DMS153 treated with DMSO at 0.1 percent for 48 hours (cell line): Measurements from ENCODE around the gene ZNF384.

Experiments
- DNase-seq: peaks from one replicate; lab custom pipeline; 2025; ENCODE audit not compliant: unreplicated experiment; lab: John Stamatoyannopoulos, UW

ZNF384 gene

GRCh38 chr12:6626654-6627283, 62.4 kb downstream of the ZNF384 start:
- DNase-seq = no peak

- no peak for DNase-seq
These were observed 68.3 kb downstream of the ZNF384 start for GRCh38 chr12:6620885-6621274.

GRCh38 chr12:6620137-6620884, 68.9 kb downstream of the ZNF384 start:
- no peak for DNase-seq

- no peak for DNase-seq
These were observed 70.5 kb downstream of the ZNF384 start for GRCh38 chr12:6618483-6619225.
